A673 (cell line): ENCODE measurements around the gene TBCD.

Experiments
- EZH2 ChIP-seq: fragments of 200-600 bp; sonication (generic); IDR thresholded peaks from 2 replicates; pipeline ENCODE4 v1.6.1; 2017; ENCODE audit warnings: borderline replicate concordance, low read depth, mild to moderate bottlenecking, mixed read lengths, antibody characterized with exemption, low read length; ENCODE audit not compliant: poor library complexity, severe bottlenecking
- TF ChIP-seq, protein P1 (sequence below): fragments of 300-800, 200-600 bp; sonication (generic); conservative IDR thresholded peaks from 2 replicates; pipeline ENCODE4 v1.5.1; 2017; ENCODE audit warnings: low read depth, mild to moderate bottlenecking, antibody characterized with exemption, low read length, moderate library complexity, mixed read lengths

DNA sequence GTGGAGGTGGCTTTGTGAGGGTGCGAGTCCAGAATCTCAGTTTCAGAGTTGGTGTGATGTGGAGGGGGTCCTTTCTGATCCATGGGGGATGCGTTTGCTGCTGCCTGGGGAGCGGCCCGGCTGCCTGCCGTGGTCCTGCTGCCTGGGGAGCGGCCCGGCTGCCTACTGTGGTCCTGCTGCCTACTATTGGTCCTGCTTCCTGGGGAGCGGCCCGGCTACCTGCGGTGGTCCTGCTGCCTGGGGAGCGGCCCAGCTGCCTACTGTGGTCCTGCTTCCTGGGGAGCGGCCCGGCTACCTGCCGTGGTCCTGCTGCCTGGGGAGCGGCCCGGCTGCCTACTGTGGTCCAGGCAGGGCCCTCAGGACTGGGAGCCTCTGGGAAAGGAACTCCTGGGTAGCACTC is 149.5 kb downstream of the TBCD start:
- TF ChIP-seq, protein P1, sequence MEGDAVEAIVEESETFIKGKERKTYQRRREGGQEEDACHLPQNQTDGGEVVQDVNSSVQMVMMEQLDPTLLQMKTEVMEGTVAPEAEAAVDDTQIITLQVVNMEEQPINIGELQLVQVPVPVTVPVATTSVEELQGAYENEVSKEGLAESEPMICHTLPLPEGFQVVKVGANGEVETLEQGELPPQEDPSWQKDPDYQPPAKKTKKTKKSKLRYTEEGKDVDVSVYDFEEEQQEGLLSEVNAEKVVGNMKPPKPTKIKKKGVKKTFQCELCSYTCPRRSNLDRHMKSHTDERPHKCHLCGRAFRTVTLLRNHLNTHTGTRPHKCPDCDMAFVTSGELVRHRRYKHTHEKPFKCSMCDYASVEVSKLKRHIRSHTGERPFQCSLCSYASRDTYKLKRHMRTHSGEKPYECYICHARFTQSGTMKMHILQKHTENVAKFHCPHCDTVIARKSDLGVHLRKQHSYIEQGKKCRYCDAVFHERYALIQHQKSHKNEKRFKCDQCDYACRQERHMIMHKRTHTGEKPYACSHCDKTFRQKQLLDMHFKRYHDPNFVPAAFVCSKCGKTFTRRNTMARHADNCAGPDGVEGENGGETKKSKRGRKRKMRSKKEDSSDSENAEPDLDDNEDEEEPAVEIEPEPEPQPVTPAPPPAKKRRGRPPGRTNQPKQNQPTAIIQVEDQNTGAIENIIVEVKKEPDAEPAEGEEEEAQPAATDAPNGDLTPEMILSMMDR = no peak
- TF ChIP-seq EZH2 = no peak
